ENCODE measurements around the gene OLFML1. TPM values are rescaled to one million over a fixed set of nuclear protein-coding genes. Genes with fewer than 3 reads are reported as not detected.

The OLFML1 gene
- total RNA-seq (10 to 100 TPM; 16.3 to 52.2 (median 38.8) TPM), polyA plus RNA-seq (100 to 1,000 TPM in 1 of 2 donors, 10 to 100 TPM in 1; 32.8 to 114 TPM)
- long read RNA-seq, donor 1, transcript OLFML1-201 (3 exons, 2,792 nt) = major isoform, 53 of 91 reads
- long read RNA-seq, donor 1, transcript OLFML1-204 (4 exons, 1,620 nt) = minor isoform, 16 of 91 reads
- long read RNA-seq, donor 1, partial matches to known transcripts = 10 of 91 reads
- long read RNA-seq, donor 1, other reads (novel, unspliced or antisense) = 10 of 91 reads
- long read RNA-seq, donor 2, transcript OLFML1-201 (3 exons, 2,792 nt) = major isoform, 7 of 18 reads
- long read RNA-seq, donor 2, transcript OLFML1-204 (4 exons, 1,620 nt) = minor isoform, 5 of 18 reads
- long read RNA-seq, donor 2, partial matches to known transcripts = 5 of 18 reads
- long read RNA-seq, donor 2, other reads (novel, unspliced or antisense) = 0 of 18 reads
- long read RNA-seq, donor 3, transcript OLFML1-201 (3 exons, 2,792 nt) = major isoform, 34 of 57 reads
- long read RNA-seq, donor 3, transcript OLFML1-204 (4 exons, 1,620 nt) = minor isoform, 18 of 57 reads
- long read RNA-seq, donor 3, partial matches to known transcripts = 1 of 57 reads
- long read RNA-seq, donor 3, other reads (novel, unspliced or antisense) = 2 of 57 reads

GRCh38 chr11:7485186-7486097, at the start of gene OLFML1:
Gene OLFML1 (plus strand): TSS chr11:7485506. CDS start chr11:7485876, 370 bp downstream.
- WGBS, 3 donors = 5 to 14% (median 7%) methylated on average over 15 of the region's 15 CpGs
- peak; percentile 47 to 58 (median 53) for DNase-seq
- Histone ChIP-seq H3K27ac (peak within 1 kb of the TSS; percentile 59 to 70), H3K4me1 (ENCODE audit: insufficient read depth) (peaks cover 6% of the 10 kb centered on the region), H3K36me3 (no peaks in the 10 kb centered on the region), H3K4me3 (peak within 1 kb of the TSS; percentile 39), H3K27me3 (no peaks in the 10 kb centered on the region), H3K9me3 (no peaks in the 10 kb centered on the region)
- TF ChIP-seq POLR2A (IDR thresholded peaks at IDR 0.05) (no peak), EP300 (IDR thresholded peaks at IDR 0.05) (no peak), CTCF (IDR thresholded peaks at IDR 0.05) (no peak)
- intact Hi-C loops (cut with DNase I) = no loop called here

- H3K4me1 ChIP-seq (ENCODE audit: insufficient read depth) = no peaks in the 10 kb centered on the region
- WGBS, 3 donors = 82 to 87% (median 86%) methylated on average over 1 of the region's 1 CpG
- no peaks in the 10 kb centered on the region for H3K9me3 ChIP-seq
- TF ChIP-seq EP300 (IDR thresholded peaks at IDR 0.05) = no peak
- H3K27ac ChIP-seq = no peak overlapping the region
- H3K36me3 ChIP-seq = no peaks in the 10 kb centered on the region
- no peak for DNase-seq
- H3K4me3 ChIP-seq = no peak overlapping the region
- H3K27me3 ChIP-seq = no peaks in the 10 kb centered on the region
- intact Hi-C loops (cut with DNase I) = no loop called here
Measured at GRCh38 chr11:7436146-7436545, 49.2 kb upstream of the OLFML1 start.

- WGBS, 3 donors = 39 to 56% (median 46%) methylated on average over 5 of the region's 5 CpGs
- no peak for DNase-seq
Measured at GRCh38 chr11:7436657-7437056, 48.6 kb upstream of the OLFML1 start.

GRCh38 chr11:7437696-7438095, 47.6 kb upstream of the OLFML1 start:
- Histone ChIP-seq H3K4me3 (no peak overlapping the region), H3K9me3 (no peaks in the 10 kb centered on the region), H3K4me1 (ENCODE audit: insufficient read depth) (no peaks in the 10 kb centered on the region), H3K36me3 (no peaks in the 10 kb centered on the region), H3K27ac (no peak overlapping the region), H3K27me3 (no peaks in the 10 kb centered on the region)
- DNase-seq = no peak
- no peak for TF ChIP-seq CTCF (IDR thresholded peaks at IDR 0.05)
- no peak for TF ChIP-seq POLR2A (IDR thresholded peaks at IDR 0.05)
- TF ChIP-seq EP300 (IDR thresholded peaks at IDR 0.05) = no peak
- intact Hi-C loops (cut with DNase I) = no loop called here
- WGBS, 3 donors = 77 to 87% (median 84%) methylated on average over 3 of the region's 3 CpGs

More at GRCh38 chr11:7436657-7437056, 48.6 kb upstream of the OLFML1 start:
- intact Hi-C loops (cut with DNase I) = no loop called here
- no peak for TF ChIP-seq CTCF (IDR thresholded peaks at IDR 0.05)
- no peak for TF ChIP-seq EP300 (IDR thresholded peaks at IDR 0.05)
- no peak for TF ChIP-seq POLR2A (IDR thresholded peaks at IDR 0.05)
- Histone ChIP-seq H3K4me1 (ENCODE audit: insufficient read depth) (no peaks in the 10 kb centered on the region), H3K36me3 (no peaks in the 10 kb centered on the region), H3K9me3 (no peaks in the 10 kb centered on the region), H3K4me3 (no peak overlapping the region), H3K27me3 (no peaks in the 10 kb centered on the region), H3K27ac (no peak overlapping the region)
